K562 (cell line): Measurements from ENCODE around the gene SLC41A3. TPM values are rescaled to one million over a fixed set of nuclear protein-coding genes. Genes with fewer than 3 reads are reported as not detected.
"Not testable (repeated sequence)": the region's sequence is repeated elsewhere in the genome, so short reads cannot be mapped to it uniquely, and the experiment has no call there.

Source experiments
- ATAC-seq: fragments of 200-7000 bp; cut with Tn5 transposase; 3 replicates; pipeline ENCODE4 v1.9.1; 2020; ENCODE audit warnings: moderate library complexity
- BruUV-seq: library from RNA; stranded (reverse); fragments of 400-500 nt; replicated peaks from 2 replicates; lab custom pipeline; 2021; lab: Mats Ljungman, UMichigan
- CTCF ChIA-PET: fragments of 300-600 bp; formaldehyde crosslinking; extraction: SDS; loops from one replicate; lab custom pipeline; 2021; ENCODE audit warnings: low intra/inter-chr PET ratio; lab: Yijun Ruan, JAX
- POLR2A ChIA-PET: fragments of 300-600, 350-650 bp; sonication (Branson Sonifier 250); formaldehyde crosslinking; extraction: SDS; loops from one replicate; lab custom pipeline; 2021; ENCODE audit warnings: antibody characterized with exemption, inconsistent platforms; lab: Yijun Ruan, JAX
- DNase-seq, 4 experiments: peaks; one replicate each; pipeline versions ENCODE4 v3.0.0 to v3.0.0-alpha.2; 2011 to 2018; ENCODE audit warnings: low spot score in 3 of 4, mixed read lengths in 3 of 4; ENCODE audit errors: extremely low read depth in 1 of 4
- FAIRE-seq: peaks from 2 replicates; lab custom pipeline; 2011; peaks lifted over from hg19 to GRCh38; lab: Jason Lieb, UNC
- H2AFZ ChIP-seq: 2 replicates; pipeline ENCODE4 v1.6.0; 2011; ENCODE audit warnings: low read depth, low read length, control low read depth, inconsistent platforms
- H3K27ac ChIP-seq: fragments of 200-600 bp; 3 replicates; pipeline ENCODE4 v1.8.0; 2011; ENCODE audit warnings: low read depth, mild to moderate bottlenecking, control low read depth, inconsistent platforms, low read length, moderate library complexity, mixed read lengths; ENCODE audit errors: extremely low read depth
- H3K27me3 ChIP-seq, 2 experiments: fragments of 300-600 bp in 1 of 2; 2 replicates in 1 of 2; 3 replicates in 1 of 2; pipeline versions ENCODE4 v1.6.0 to v1.8.0; 2011; ENCODE audit warnings: inconsistent platforms in 2 of 2, low read length in 2 of 2, mild to moderate bottlenecking in 1 of 2, mixed read lengths in 1 of 2, moderate library complexity in 1 of 2; ENCODE audit not compliant: control insufficient read depth in 2 of 2, insufficient read depth in 2 of 2
- H3K36me3 ChIP-seq: fragments of 300-600 bp; 3 replicates; pipeline ENCODE4 v1.8.0; 2011; ENCODE audit warnings: mild to moderate bottlenecking, low read length, inconsistent platforms; ENCODE audit not compliant: control insufficient read depth, insufficient read depth
- H3K4me1 ChIP-seq, 2 experiments: fragments of 200-600 bp in 1 of 2; replicated peaks in 1 of 2; 2 replicates in 1 of 2; 3 replicates in 1 of 2; pipeline versions ENCODE4 v1.5.1 to v1.8.0; 2011; ENCODE audit warnings: inconsistent platforms in 2 of 2, low read length in 2 of 2, mild to moderate bottlenecking in 1 of 2, mixed read lengths in 1 of 2, moderate library complexity in 1 of 2; ENCODE audit not compliant: control insufficient read depth in 2 of 2, insufficient read depth in 2 of 2
- H3K4me2 ChIP-seq: 2 replicates; pipeline ENCODE4 v1.6.1; 2011; ENCODE audit warnings: low read length, control low read depth, inconsistent platforms, mixed read lengths; ENCODE audit not compliant: insufficient read depth
- H3K4me3 ChIP-seq: fragments of 200-600 bp; sonication (generic), shearing (Covaris generic); 2 replicates; pipeline ENCODE4 v1.5.1; 2016; ENCODE audit warnings: control low read depth, inconsistent platforms
- H3K79me2 ChIP-seq: fragments of 200-600 bp; 3 replicates; pipeline ENCODE4 v1.8.0; 2011; ENCODE audit warnings: low read length, inconsistent platforms; ENCODE audit not compliant: control insufficient read depth, insufficient read depth
- H3K9ac ChIP-seq, 2 experiments: 2 replicates each; pipeline versions ENCODE4 v1.6.0 to v1.6.1; 2011; ENCODE audit warnings: low read depth in 2 of 2, low read length in 2 of 2, control low read depth in 1 of 2, inconsistent platforms in 1 of 2, mild to moderate bottlenecking in 1 of 2, mixed read lengths in 1 of 2; ENCODE audit not compliant: insufficient read depth in 1 of 2
- H3K9me1 ChIP-seq: one replicate; pipeline ENCODE4 v1.6.0; 2011; ENCODE audit warnings: inconsistent platforms, mild to moderate bottlenecking, low read length, moderate library complexity; ENCODE audit not compliant: control insufficient read depth, insufficient read depth
- H3K9me3 ChIP-seq: replicated peaks from 2 replicates; pipeline ENCODE4 v1.5.1; 2011; ENCODE audit warnings: low read depth, low read length, inconsistent platforms; ENCODE audit not compliant: control insufficient read depth, insufficient read depth
- H4K20me1 ChIP-seq: replicated peaks from 2 replicates; pipeline ENCODE4 v1.6.1; 2011; ENCODE audit warnings: low read length, inconsistent platforms, mixed read lengths; ENCODE audit not compliant: control insufficient read depth, insufficient read depth
- CAMTA2 ChIP-seq: fragments of 250-450 bp; sonication (Bioruptor Pico); conservative IDR thresholded peaks from 2 replicates; pipeline ENCODE4 v1.5.1; 2022
- EP400 ChIP-seq: fragments of 450-650 bp; IDR thresholded peaks from 2 replicates; pipeline ENCODE4 v1.6.1; 2017; ENCODE audit warnings: antibody characterized with exemption, mild to moderate bottlenecking, moderate library complexity
- PHTF2 ChIP-seq: fragments of 250-450 bp; sonication (Bioruptor Pico); IDR thresholded peaks from 2 replicates; pipeline ENCODE4 v1.5.0; 2021; ENCODE audit warnings: mild to moderate bottlenecking
- TCF15 ChIP-seq: fragments of 250-450 bp; sonication (Bioruptor Pico); IDR thresholded peaks from 2 replicates; pipeline ENCODE4 v1.8.0; 2022; ENCODE audit warnings: moderate library complexity, mild to moderate bottlenecking, inconsistent platforms
- ZNF695 ChIP-seq: fragments of 450-650 bp; formaldehyde crosslinking; IDR thresholded peaks from 2 replicates; pipeline ENCODE4 v1.4.0; 2020; ENCODE audit warnings: mild to moderate bottlenecking, moderate library complexity
- WGBS: fragments of 100-300 bp; shearing (Covaris generic); methylation state at CpG from one replicate; pipeline ENCODE4 v1.1.6; 2016; ENCODE audit warnings: low coverage, mixed read lengths; ENCODE audit not compliant: insufficient coverage; ENCODE audit errors: missing lambda C conversion rate; 5-methylcytosine and 5-hydroxymethylcytosine counted together
- in situ Hi-C: fragments of 300-500 bp; cut with MboI; formaldehyde crosslinking; loops from 4 replicates; pipeline ENCODE4 v1.15.0; 2018; ENCODE audit warnings: inconsistent platforms, mixed read lengths
- intact Hi-C: fragments of 100-400 bp; cut with micrococcal nuclease; formaldehyde crosslinking; loops from 2 replicates; pipeline ENCODE4 v1.14.2; 2022
- polyA plus RNA-seq, 8 experiments: library from polyadenylated mRNA; depleted of rRNA in 4 of 8; stranded (reverse) in 5 of 8; unstranded in 3 of 8; fragments of >200 nt; fragmentation: Nextera tagmentation in 2 of 8; fragmentation: Illumina TruSeq in 1 of 8; extraction: Ambion mirVana in 2 of 8; extraction: Trizol in 1 of 8; gene quantifications; 2 replicates each; pipeline versions ENCODE4 v1.2.1 to v1.2.3, GENCODE V29; 2011 to 2014; ENCODE audit warnings: inconsistent platforms in 1 of 8, missing spikeins in 1 of 8
- total RNA-seq, 7 experiments: library from RNA; depleted of rRNA in 6 of 7; stranded (reverse); fragments of >200 nt in 6 of 7; fragmentation: Illumina TruSeq in 2 of 7; extraction: Trizol in 2 of 7; gene quantifications; 2 replicates each; pipeline versions ENCODE4 v1.2.1 to v1.2.3, GENCODE V29; 2011 to 2021; ENCODE audit warnings: low replicate concordance in 1 of 7

Gene SLC41A3
- total and polyA plus RNA-seq, 9 of the 15 experiments (the other 6 are each of a cell fraction or from before 2014, with no cell fraction given) = 4.1 to 20.7 (median 11.2) TPM

GRCh38 chr3:126002189-126002588 is 81.7 kb downstream of the SLC41A3 start:
- Histone ChIP-seq H3K4me2 (no peak overlapping the region), H3K79me2 (no peaks in the 10 kb centered on the region), H3K9me3 (no peaks in the 10 kb centered on the region), H2AFZ (no peak overlapping the region), H3K9ac (no peak overlapping the region), H3K36me3 (no peaks in the 10 kb centered on the region), H3K27me3 (no peaks in the 10 kb centered on the region), H3K27ac (no peak overlapping the region), H3K9me1 (no peaks in the 10 kb centered on the region), H3K4me1 (no peaks in the 10 kb centered on the region), H3K4me3 (no peak overlapping the region), H4K20me1 (no peaks in the 10 kb centered on the region)
- no TSS peak for BruUV-seq
- TF ChIP-seq TCF15 (CRISPR knock-in tag) = no peak
- no peak for TF ChIP-seq ZNF695 (CRISPR knock-in tag)
- TF ChIP-seq EP400 = no peak
- TF ChIP-seq CAMTA2 = no peak
- TF ChIP-seq PHTF2 = no peak
- intact Hi-C loops (no loop called here), in situ Hi-C loops (no loop called here)
- no peak for ATAC-seq
- no peak for DNase-seq
- POLR2A ChIA-PET = interaction anchor here (1.5 kb wide), 1 partner anchor 12 kb away, joined by 5 read pairs; no protein-coding TSS in a partner anchor
- no peak for FAIRE-seq
- CTCF ChIA-PET = no interaction called here

- H3K79me2 ChIP-seq, BruUV-seq, H3K4me2 ChIP-seq, FAIRE-seq, H3K4me3 ChIP-seq, H3K9me1 ChIP-seq, intact Hi-C loops, H3K27me3 ChIP-seq, H2AFZ ChIP-seq, H3K36me3 ChIP-seq, H4K20me1 ChIP-seq, in situ Hi-C loops, H3K27ac ChIP-seq, ATAC-seq, CTCF ChIA-PET, DNase-seq, POLR2A ChIA-PET, H3K9me3 ChIP-seq, H3K9ac ChIP-seq, H3K4me1 ChIP-seq: not testable (repeated sequence)
- WGBS = 0% methylated on average over 3 of the region's 4 CpGs
Measured at GRCh38 chr3:125996751-125997150, 87.2 kb downstream of the SLC41A3 start.
